Stimulated activated CD4-positive, alpha-beta T cell treated with anti-CD3 and anti-CD28 coated beads, Interleukin-15, amount 100 ng/mL, for 24 hours (primary cell): ENCODE data around the gene NT5C1A.

Experiments used
- DNase-seq: peaks from one replicate; pipeline ENCODE4 v3.0.0-alpha.2; 2020

NT5C1A gene

DNA sequence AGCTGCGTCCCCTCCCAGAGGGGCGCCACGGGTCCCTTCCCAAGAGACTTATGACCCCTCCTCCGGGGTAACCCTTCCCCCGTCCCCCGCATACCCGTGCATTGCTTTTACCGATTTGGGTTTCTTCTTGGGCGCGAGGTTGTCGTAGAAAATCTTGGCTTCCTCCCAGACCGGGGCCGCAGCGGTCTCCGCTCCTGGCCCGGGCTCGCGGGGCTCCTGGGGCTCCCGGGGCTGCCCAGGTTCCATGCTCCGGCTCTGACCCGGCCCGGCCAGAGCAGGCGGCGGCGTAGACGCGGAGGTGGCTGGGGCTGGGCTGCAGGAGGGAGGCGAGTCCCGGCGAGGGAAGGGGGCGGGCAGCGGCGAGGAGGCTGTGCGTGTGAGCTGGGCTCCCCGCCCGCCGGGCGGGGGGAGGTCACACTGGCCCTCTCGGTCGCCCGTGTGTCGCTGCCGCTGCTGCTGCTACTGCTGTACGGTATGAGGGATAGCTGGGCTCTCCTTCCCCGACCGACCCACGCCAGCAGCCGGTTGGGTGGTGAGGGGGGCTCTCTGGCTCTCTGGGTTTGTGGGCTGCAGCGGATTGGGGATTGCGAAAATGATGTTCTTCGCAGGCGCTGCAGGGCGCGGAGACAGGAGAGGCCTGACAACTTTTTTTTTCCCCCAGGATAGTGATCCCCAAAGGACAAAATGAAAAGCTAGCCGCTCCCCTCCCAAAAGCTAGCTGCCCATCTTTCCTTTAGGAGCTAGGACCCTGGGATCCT, at the start of gene NT5C1A:
NT5C1A (minus strand) TSS at position 315 of the 758 bp plus-strand sequence; CDS start at position 246, 69 bp downstream.
- DNase-seq = peak; percentile 54

DNA sequence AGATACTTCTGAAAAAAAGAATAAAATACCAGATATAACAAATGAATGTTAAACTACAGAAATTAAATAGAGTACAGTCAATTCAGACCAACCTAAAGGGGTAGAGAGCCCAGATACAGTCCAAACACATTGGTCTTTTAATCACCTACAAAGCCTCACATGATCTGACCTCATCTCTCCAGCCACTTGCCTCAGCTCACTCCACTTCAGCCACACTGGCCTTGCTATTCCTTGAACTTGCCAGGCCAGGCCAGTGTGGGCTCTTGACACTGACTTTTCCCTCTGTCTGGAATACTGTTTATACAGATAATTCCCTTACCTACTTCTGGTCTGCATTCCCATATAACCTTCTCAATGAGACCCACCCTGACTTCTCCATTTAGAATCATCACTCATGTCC, 49.8 kb upstream of the NT5C1A start:
- no peak for DNase-seq

- DNase-seq = no peak
These were observed 48.4 kb upstream of the NT5C1A start for GRCh38 chr1:39720094-39720999.

DNA sequence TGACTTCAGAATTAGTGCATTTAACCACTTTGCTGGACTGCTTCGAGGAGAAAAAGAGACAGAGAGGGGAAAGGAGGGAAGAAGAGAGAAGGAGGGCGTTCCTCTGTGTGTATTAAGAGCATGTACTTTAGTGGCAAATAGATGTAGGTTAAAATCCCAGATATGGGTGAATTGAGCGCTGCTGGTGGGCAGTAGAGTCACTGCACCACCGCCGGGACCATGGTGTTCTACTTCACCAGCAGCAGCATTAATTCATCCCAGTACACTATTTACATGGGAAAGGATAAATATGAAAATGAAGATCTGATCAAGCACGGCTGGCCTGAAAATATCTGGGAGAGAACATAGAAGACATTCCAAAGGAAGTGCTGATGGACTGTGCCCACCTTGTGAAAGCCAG, 45.9 kb upstream of the NT5C1A start:
- DNase-seq = no peak

- DNase-seq = no peak
These were observed 41.6 kb upstream of the NT5C1A start for GRCh38 chr1:39713557-39713956.

GRCh38 chr1:39711966-39712340, 40.0 kb upstream of the NT5C1A start:
- no peak for DNase-seq

DNA sequence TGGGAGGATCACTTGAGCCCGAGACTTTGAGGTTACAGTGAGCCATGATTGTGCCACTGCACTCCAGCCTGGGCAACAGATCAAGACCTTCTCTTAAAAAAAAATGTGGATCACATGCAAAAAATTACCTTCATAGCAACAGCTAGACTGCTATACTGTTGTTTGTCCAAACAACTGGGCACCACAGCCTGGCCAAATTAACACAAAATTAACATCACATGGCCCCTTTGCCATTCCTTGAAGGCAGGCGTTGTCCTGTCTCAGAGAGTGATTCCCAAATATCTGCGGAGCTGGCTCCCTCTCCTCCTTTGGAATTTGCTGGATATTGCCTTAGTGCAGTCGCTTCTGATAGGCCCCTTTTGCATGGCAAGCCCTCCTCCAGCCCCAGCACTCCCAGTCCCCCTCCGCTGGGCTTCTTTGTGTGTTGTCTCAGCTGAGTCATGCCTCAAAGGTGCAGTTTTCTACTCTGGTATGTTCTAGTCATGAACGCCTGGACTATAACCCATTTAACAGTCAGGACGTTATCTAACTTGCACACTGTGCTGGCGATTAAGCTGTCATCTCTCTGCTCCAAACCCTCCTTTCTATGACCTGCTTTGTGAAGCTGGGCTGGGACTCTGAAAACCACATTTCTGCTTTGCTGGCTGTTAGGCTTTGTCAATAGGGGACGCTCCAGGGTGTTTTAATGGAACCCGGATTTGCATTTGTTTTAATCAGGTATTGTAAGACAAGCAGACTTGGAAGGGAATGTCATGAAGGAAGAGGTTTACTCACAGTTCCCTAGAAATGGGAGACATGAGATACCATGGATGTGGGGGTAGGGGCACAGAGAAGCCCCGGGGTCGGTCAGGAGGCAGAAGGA, 39.4 kb upstream of the NT5C1A start:
- DNase-seq = no peak

DNA sequence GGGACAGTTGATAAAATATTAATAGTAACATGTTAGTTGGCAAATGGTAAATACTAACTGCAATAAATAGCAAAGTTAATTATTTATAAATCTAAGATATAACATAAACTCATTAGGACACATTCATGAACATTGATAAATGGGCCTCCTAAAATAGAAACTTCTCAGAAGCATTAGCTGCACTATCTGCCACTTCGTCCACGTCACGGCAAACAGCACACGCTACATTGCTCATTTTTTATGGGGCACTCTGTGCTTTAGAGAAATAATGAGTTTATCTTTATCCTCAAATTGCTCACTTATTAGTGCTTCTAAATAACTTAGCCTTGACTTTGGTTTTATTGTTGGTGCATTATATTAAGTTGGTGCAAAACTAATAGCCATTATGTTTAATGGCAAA, 35.6 kb upstream of the NT5C1A start:
- DNase-seq = no peak

- no peak for DNase-seq
These were observed 32.9 kb upstream of the NT5C1A start for GRCh38 chr1:39704757-39705156.

- no peak for DNase-seq
These were observed 29.1 kb upstream of the NT5C1A start for GRCh38 chr1:39701049-39701439.

DNA sequence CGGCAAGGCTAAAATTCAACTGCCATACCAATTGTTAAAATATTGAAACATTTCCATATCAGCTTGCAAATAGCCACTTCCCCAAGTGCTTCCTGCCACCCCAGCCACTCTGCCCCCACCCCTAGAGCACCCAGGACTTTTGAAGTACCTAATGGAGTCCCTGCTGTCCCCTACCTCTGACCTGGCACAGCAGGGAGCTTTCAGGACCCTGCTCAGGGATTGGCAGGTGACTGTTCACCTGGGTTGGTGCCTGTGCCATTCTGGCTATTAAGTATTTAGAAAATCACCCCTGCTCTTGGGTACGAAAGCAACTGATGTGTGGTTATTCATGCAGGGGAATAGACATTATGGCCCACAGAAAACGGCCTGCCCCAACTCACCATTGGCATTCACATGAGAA, 28.4 kb upstream of the NT5C1A start:
- no peak for DNase-seq

- no peak for DNase-seq
These were observed 27.5 kb upstream of the NT5C1A start for GRCh38 chr1:39699419-39699818.

DNA sequence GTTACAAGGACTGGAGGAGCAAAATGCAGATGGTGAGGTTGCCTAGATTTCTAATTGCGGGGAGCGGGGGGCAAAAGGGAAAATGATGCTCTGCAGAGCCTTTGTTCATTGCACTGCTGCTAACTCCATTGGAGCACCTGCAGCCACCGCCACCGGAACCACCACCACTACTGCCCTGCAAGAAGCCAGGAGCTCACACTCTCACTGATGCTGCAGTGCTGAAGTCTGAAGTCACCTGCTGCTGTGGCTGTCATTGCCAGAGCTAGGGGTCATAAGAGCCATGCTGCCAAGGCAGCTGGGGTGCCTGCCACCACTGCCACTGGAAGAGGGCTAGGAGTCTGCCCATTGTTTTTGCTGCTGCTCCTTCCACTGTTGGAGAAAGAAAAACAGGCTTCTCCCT, 26.7 kb upstream of the NT5C1A start:
- no peak for DNase-seq

GRCh38 chr1:39696448-39696847, 24.5 kb upstream of the NT5C1A start:
- DNase-seq = no peak

GRCh38 chr1:39695016-39695415, 23.1 kb upstream of the NT5C1A start:
- no peak for DNase-seq

DNA sequence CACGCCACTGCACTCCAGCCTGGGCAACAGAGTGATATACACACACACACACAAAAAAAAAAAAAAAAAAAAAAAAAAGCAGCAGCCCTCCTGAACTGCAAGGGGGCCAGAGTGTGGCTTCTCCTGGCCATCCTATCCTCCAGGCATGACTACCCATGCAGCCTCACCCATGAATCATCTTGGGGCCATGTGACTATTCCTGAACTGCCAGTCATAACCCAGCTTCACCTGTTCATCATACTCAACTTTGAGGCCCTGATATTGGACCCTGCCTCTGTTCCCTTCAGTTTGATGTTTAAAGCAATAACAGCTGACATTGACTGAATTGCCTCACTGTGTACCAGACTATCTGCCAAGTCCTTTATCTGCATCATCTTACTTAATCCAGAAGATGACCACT, 22.1 kb upstream of the NT5C1A start:
- DNase-seq = peak; percentile 37

GRCh38 chr1:39692152-39693074, 20.5 kb upstream of the NT5C1A start:
- peak; percentile 18 for DNase-seq

DNA sequence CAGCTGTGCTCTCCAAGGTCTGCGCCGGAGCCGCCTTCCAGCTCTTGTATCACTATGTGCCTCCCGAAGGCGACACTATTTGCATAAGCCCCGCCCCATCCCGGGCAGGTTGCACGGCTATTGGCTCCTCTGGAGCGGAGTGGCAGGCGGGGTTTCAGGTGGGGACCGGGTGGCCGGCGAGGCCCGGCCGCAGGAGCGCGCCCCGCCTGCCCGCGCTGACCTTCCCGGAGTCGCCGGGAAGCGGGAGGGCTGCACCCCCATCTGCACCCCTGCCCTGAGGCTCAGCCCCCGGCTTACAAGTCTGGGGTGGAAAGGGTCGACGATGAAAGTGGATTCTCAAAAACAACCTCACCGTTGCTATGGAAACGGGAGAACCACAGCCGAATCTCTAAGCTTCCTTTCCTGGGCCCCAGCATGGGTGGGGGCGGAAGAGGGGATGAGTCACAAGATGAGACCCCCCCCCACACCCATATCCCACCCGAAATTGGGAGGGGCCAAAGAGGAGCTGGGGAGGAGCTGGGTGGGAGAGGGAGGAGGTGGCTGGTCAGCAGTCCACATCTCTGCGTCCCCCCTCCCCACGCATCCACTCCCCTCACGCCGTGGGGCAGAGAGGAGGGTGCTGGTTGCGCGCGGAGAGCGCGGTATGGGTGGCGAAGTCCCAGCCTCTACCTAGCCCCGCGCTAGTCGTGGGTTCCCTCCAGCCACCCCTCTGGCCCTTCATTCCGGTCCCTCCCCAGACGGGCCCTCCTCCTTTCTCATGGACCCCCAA, 19.7 kb upstream of the NT5C1A start, which contains the start of gene HPCAL4:
HPCAL4 (minus strand) TSS at position 51 of the 769 bp plus-strand sequence. CDS start 6,830 bp downstream, outside the sequence.
- DNase-seq = peak; percentile 94

DNA sequence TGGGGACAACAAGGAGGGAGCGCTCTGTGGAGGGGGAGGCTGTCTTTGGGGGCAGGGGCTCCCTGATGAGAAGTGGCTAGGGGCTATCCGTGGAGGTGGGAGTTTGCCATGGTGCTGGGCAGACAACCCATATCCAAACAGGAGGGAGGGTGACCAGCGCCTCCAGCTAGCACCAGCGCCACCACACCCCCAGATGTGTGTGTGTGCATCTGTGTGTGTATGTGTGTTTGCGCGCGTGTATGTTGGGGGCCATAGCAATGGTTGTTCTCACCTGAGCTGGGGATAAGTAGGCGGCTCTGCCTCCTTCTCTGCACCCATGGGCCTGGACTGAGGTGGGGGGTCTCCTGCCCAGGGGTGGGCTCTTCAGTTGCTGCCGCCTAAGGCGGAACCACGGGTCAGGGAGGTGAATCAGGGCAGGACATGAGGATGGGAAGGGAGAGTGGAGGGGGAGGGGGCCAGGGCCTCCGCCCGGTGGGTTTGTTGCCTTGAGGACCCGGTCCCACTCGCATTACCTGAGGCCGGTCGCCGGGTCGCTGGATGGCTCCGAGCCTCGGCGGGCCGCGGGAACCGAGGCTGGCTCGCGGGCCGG, 19.0 kb upstream of the NT5C1A start:
- DNase-seq = no peak

DNA sequence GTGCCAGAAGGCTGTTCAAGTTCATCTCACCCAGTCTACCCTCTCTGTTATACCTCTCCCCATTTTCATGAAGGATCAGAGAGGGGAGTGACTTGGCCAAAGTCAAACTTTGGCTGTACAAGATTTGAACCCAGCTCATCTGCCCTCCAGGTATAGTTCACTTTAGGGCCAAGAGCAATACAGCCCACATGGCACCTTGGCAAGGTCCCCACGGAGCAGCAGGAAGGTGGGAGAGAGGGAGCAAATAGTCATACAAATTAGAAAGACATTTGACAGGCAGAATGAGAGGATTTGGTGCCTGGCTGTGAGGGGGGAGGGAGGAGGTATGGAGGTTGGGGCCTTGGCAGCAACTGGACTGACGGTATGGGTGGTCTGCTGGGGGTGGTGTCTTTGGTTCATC, 18.3 kb upstream of the NT5C1A start:
- no peak for DNase-seq

DNA sequence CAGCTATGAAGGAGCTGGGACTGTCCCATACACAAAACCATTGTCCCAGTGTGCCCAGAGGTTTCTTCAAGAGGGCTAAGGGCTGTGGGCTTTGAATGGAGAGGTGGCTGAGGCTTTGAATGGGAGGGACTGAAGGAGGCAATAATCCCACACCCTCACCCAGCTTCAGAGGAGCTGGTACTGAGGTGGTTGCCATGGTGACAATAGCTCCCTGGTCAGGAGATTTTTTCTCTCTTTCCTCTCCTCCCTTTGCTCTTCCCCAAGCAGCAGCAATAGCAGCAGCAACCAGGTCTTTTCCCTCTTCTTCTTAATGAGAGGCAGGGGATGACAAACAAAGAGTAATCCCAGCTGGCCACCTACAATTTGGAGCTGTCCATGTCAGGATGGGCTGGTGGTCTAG, 17.7 kb upstream of the NT5C1A start:
- DNase-seq = no peak
